GM13976 (cell line): Measurements from ENCODE around the gene CCDC124.
A peak's percentile ranks its signal among the peaks of the same experiment; 100 is the strongest.

ENCODE experiments used
- DNase-seq: peaks from one replicate; pipeline ENCODE4 v3.0.0; 2012; ENCODE audit warnings: low spot score
- CTCF ChIP-seq: IDR thresholded peaks from 2 replicates; pipeline ENCODE4 v1.5.1; 2012; ENCODE audit warnings: borderline replicate concordance, mild to moderate bottlenecking; ENCODE audit not compliant: insufficient read depth; ENCODE audit errors: extremely low read depth, missing control alignments, control extremely low read depth
- in situ Hi-C: fragments of 300-500 bp; cut with MboI; formaldehyde crosslinking; loops from one replicate; pipeline ENCODE4 v1.12.0; 2022; ENCODE audit warnings: low sequenced_read_pairs, mixed read lengths, inconsistent platforms; ENCODE audit not compliant: unreplicated experiment

Gene CCDC124

DNA sequence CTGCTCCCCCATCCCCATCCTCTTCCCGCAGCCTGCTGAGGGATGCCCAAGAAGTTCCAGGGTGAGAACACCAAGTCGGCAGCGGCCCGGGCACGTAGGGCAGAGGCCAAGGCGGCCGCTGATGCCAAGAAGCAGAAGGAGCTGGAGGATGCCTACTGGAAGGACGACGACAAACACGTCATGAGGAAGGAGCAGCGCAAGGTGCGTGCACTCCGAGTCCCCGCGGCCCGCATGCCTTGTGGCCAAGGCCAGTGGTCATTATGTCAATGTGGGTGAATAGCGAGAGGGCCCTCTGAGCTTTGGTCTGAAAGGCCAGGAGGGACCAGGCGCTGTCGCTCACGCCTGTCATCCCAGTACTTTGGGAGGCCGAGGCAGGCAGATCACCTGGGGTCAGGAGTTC, 3.6 kb downstream of the CCDC124 start:
- no peak for TF ChIP-seq CTCF
- DNase-seq: no peak
- in situ Hi-C loops: loop anchor here (5.0 to 25.0 kb wide), 2 partner anchors 56 to 126 kb away; no protein-coding TSS in a partner anchor

GRCh38 chr19:17937371-17937900, 4.6 kb downstream of the CCDC124 start:
- no peak for DNase-seq
- TF ChIP-seq CTCF: no peak
- in situ Hi-C loops: loop anchor here (5.0 to 25.0 kb wide), 2 partner anchors 55 to 125 kb away; no protein-coding TSS in a partner anchor

- peak; percentile 90 for TF ChIP-seq CTCF
- peak; percentile 91 for DNase-seq
- in situ Hi-C loops: loop anchor here (5.0 to 25.0 kb wide), 2 partner anchors 54 to 124 kb away; no protein-coding TSS in a partner anchor
Observed at GRCh38 chr19:17938092-17938845, 5.5 kb downstream of the CCDC124 start.

DNA sequence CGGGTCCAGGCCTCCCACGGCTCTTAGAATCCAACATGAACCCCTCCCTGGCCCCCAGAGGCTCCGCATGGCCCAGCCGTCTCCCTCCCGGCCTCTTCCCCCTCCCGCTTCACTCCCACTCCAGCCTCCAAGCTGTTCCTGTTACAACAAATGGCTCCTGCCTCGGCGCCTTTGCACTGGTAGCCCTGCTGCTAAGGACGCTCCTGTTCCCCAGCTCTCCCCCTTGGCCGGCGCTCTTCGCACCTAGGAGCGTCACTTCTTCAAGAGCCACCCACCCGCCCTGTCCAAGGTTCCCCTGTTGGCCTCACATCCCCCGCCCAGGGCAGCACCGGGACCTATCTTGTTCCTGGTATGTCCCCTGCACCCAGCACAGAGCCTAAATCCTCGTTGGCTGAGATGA, 9.4 kb downstream of the CCDC124 start:
- TF ChIP-seq CTCF: no peak
- DNase-seq: no peak
- in situ Hi-C loops: loop anchor here (25.0 kb wide), 1 partner anchor 120 kb away; no protein-coding TSS in a partner anchor

GRCh38 chr19:17942582-17943273, 9.9 kb downstream of the CCDC124 start:
- TF ChIP-seq CTCF: no peak
- in situ Hi-C loops: loop anchor here (25.0 kb wide), 1 partner anchor 120 kb away; no protein-coding TSS in a partner anchor
- no peak for DNase-seq
